Neural cell (in vitro differentiated cells): ENCODE results near the gene TYW3.

Experiments used
- CTCF ChIP-seq: fragments of 450-650 bp; IDR thresholded peaks from 2 replicates; pipeline ENCODE4 v1.5.1; 2014; ENCODE audit warnings: antibody characterized with exemption, mild to moderate bottlenecking, moderate library complexity; ENCODE audit not compliant: poor library complexity, severe bottlenecking
- EZH2 ChIP-seq: fragments of 200-600, 300-800 bp; shearing (Covaris generic), sonication (generic); IDR thresholded peaks from 2 replicates; pipeline ENCODE4 v1.6.1; 2014; ENCODE audit warnings: antibody characterized with exemption, low read length, borderline replicate concordance, mild to moderate bottlenecking; ENCODE audit not compliant: insufficient read depth, poor library complexity, severe bottlenecking
- POLR2AphosphoS5 ChIP-seq: IDR thresholded peaks from 2 replicates; pipeline ENCODE4 v1.6.1; 2012
- RAD21 ChIP-seq: fragments of 450-650 bp; conservative IDR thresholded peaks from 2 replicates; pipeline ENCODE4 v1.6.1; 2014; ENCODE audit warnings: antibody characterized with exemption, mild to moderate bottlenecking, moderate library complexity
- TAF1 ChIP-seq: IDR thresholded peaks from 2 replicates; pipeline ENCODE4 v1.6.1; 2012; ENCODE audit warnings: low read depth

- TF ChIP-seq CTCF, result no peak
- no peak for TF ChIP-seq TAF1
- TF ChIP-seq POLR2AphosphoS5, result no peak
- TF ChIP-seq RAD21, result no peak
- no peak for TF ChIP-seq EZH2
Observed at GRCh38 chr1:74748960-74749359, 16.0 kb downstream of the TYW3 start.
